HCT116 (cell line): Measurements from ENCODE around the gene MAP2K5. TPM values are rescaled to one million over a fixed set of nuclear protein-coding genes. Genes with fewer than 3 reads are reported as not detected.

Source experiments
- ATAC-seq: fragments of 200-7000 bp; cut with Tn5 transposase; 2 replicates; pipeline ENCODE4 v1.9.1; 2020; ENCODE audit warnings: mild to moderate bottlenecking, moderate library complexity
- BruUV-seq: library from RNA; stranded (reverse); fragments of 400-500 nt; replicated peaks from 2 replicates; lab custom pipeline; 2021; lab: Mats Ljungman, UMichigan
- CTCF ChIA-PET: fragments of 300-600 bp; sonication (Branson Sonifier 250); formaldehyde crosslinking; loops from one replicate; lab custom pipeline; 2021; ENCODE audit warnings: antibody characterized with exemption; lab: Charles Lee
- POLR2A ChIA-PET: fragments of 300-600, 350-600 bp; sonication (Branson Sonifier 250); formaldehyde crosslinking; loops from one replicate; lab custom pipeline; 2021; ENCODE audit warnings: antibody characterized with exemption; lab: Charles Lee
- RAD21 ChIA-PET, 2 experiments: fragments of 300-600 bp; sonication (Branson Sonifier 250); formaldehyde crosslinking; loops; one replicate each; lab custom pipeline; 2023; ENCODE audit warnings: low total read pairs in 2 of 2; ENCODE audit not compliant: uncharacterized antibody in 2 of 2, unreplicated experiment in 2 of 2, low non-redundant PET in 1 of 2; lab: Charles Lee
- DNase-seq: peaks from one replicate; pipeline ENCODE4 v3.0.0-alpha.2; 2010; ENCODE audit warnings: low read depth, low spot score
- H2AFZ ChIP-seq: fragments of 200-600 bp; shearing (Covaris generic), sonication (generic); 2 replicates; pipeline ENCODE4 v1.6.1; 2017; ENCODE audit warnings: low read depth, mixed run types, mixed read lengths, antibody characterized with exemption, low read length; ENCODE audit not compliant: poor library complexity, severe bottlenecking
- H3K27ac ChIP-seq: 2 replicates; pipeline ENCODE4 v1.5.1; 2012; ENCODE audit warnings: low read depth, low read length
- H3K27me3 ChIP-seq: fragments of 200-600 bp; sonication (generic); 2 replicates; pipeline ENCODE4 v1.6.1; 2016; ENCODE audit warnings: mixed run types, low read length, mixed read lengths; ENCODE audit not compliant: insufficient read depth
- H3K36me3 ChIP-seq, 2 experiments: fragments of 200-500 bp in 1 of 2; fragments of 200-600 bp in 1 of 2; sonication (Bioruptor generic) in 1 of 2; sonication (generic) in 1 of 2; 2 replicates each; pipeline versions ENCODE4 v1.5.1 to v1.6.1; 2014 to 2016; ENCODE audit warnings: low read length in 2 of 2, inconsistent platforms in 1 of 2, mixed read lengths in 1 of 2, mixed run types in 1 of 2; ENCODE audit not compliant: insufficient read depth in 2 of 2, control insufficient read depth in 1 of 2
- H3K4me1 ChIP-seq, 2 experiments: fragments of 200-600 bp in 1 of 2; sonication (generic) in 1 of 2; 2 replicates each; pipeline versions ENCODE4 v1.5.1 to v1.6.1; 2012 to 2017; ENCODE audit warnings: low read length in 2 of 2, inconsistent platforms in 1 of 2, mild to moderate bottlenecking in 1 of 2, mixed read lengths in 1 of 2, mixed run types in 1 of 2, moderate library complexity in 1 of 2; ENCODE audit not compliant: insufficient read depth in 2 of 2, control insufficient read depth in 1 of 2
- H3K4me2 ChIP-seq: fragments of 200-600 bp; sonication (generic); 2 replicates; pipeline ENCODE4 v1.6.1; 2017; ENCODE audit warnings: mixed run types, low read length, mixed read lengths
- H3K4me3 ChIP-seq, 2 experiments: fragments of 200-600 bp in 1 of 2; sonication (generic) in 1 of 2; replicated peaks in 1 of 2; 2 replicates each; pipeline ENCODE4 v1.5.1; 2011 to 2016; ENCODE audit warnings: low read length in 2 of 2, control low read depth in 1 of 2, low read depth in 1 of 2, mild to moderate bottlenecking in 1 of 2, mixed read lengths in 1 of 2, mixed run types in 1 of 2
- H3K79me2 ChIP-seq: fragments of 200-600 bp; sonication (generic); 2 replicates; pipeline ENCODE4 v1.6.1; 2017; ENCODE audit warnings: mild to moderate bottlenecking, mixed run types, low read length, moderate library complexity, mixed read lengths; ENCODE audit not compliant: insufficient read depth
- H3K9ac ChIP-seq: fragments of 200-600 bp; sonication (generic); 2 replicates; pipeline ENCODE4 v1.6.1; 2016; ENCODE audit warnings: low read length, mixed read lengths
- H3K9me2 ChIP-seq: fragments of 200-600 bp; sonication (generic), shearing (Covaris generic); 2 replicates; pipeline ENCODE4 v1.6.1; 2017; ENCODE audit warnings: mixed run types, mild to moderate bottlenecking, moderate library complexity; ENCODE audit not compliant: insufficient read depth
- H3K9me3 ChIP-seq, 2 experiments: fragments of 200-500 bp in 1 of 2; fragments of 200-600 bp in 1 of 2; sonication (Bioruptor generic) in 1 of 2; sonication (generic) in 1 of 2; 2 replicates each; pipeline ENCODE4 v1.6.1; 2014 to 2017; ENCODE audit warnings: low read length in 2 of 2, mixed read lengths in 2 of 2, inconsistent platforms in 1 of 2, low read depth in 1 of 2, mild to moderate bottlenecking in 1 of 2, mixed run types in 1 of 2, moderate library complexity in 1 of 2; ENCODE audit not compliant: control insufficient read depth in 1 of 2, insufficient read depth in 1 of 2
- H4K20me1 ChIP-seq: fragments of 200-600 bp; sonication (generic), shearing (Covaris generic); 2 replicates; pipeline ENCODE4 v1.6.1; 2017; ENCODE audit warnings: mixed run types, mild to moderate bottlenecking, moderate library complexity; ENCODE audit not compliant: insufficient read depth
- CBX3 ChIP-seq: IDR thresholded peaks from 2 replicates; pipeline ENCODE4 v1.6.1; 2012; ENCODE audit warnings: low read depth
- CEBPB ChIP-seq: IDR thresholded peaks from 2 replicates; pipeline ENCODE4 v1.6.1; 2012; ENCODE audit warnings: low read depth
- EZH2 ChIP-seq: fragments of 200-600 bp; sonication (generic); IDR thresholded peaks from 2 replicates; pipeline ENCODE4 v1.6.1; 2017; ENCODE audit warnings: antibody characterized with exemption, mixed run types
- EZH2phosphoT487 ChIP-seq: fragments of 200-600 bp; IDR thresholded peaks from 2 replicates; pipeline ENCODE4 v1.6.1; 2018; ENCODE audit warnings: antibody characterized with exemption, borderline replicate concordance
- FOSL1 ChIP-seq: IDR thresholded peaks from 2 replicates; pipeline ENCODE4 v1.6.1; 2012; ENCODE audit warnings: low read depth
- JUND ChIP-seq: IDR thresholded peaks from 2 replicates; pipeline ENCODE4 v1.6.1; 2012
- POLR2A ChIP-seq: IDR thresholded peaks from 2 replicates; pipeline ENCODE4 v1.7.0; 2011; ENCODE audit warnings: borderline replicate concordance; ENCODE audit not compliant: insufficient read depth, insufficient read length; ENCODE audit errors: extremely low read depth
- POLR2AphosphoS5 ChIP-seq: IDR thresholded peaks from 2 replicates; pipeline ENCODE4 v1.6.1; 2011; ENCODE audit warnings: mild to moderate bottlenecking, low read depth, low read length, moderate library complexity
- SIN3A ChIP-seq: IDR thresholded peaks from 2 replicates; pipeline ENCODE4 v1.6.1; 2012; ENCODE audit warnings: low read depth
- SRF ChIP-seq: IDR thresholded peaks from 2 replicates; pipeline ENCODE4 v1.6.1; 2012; ENCODE audit warnings: low read depth
- TCF7L2 ChIP-seq: IDR thresholded peaks from 2 replicates; pipeline ENCODE4 v1.7.0; 2011; ENCODE audit warnings: borderline replicate concordance, inconsistent platforms; ENCODE audit not compliant: insufficient read depth, insufficient read length; ENCODE audit errors: extremely low read depth
- YY1 ChIP-seq: IDR thresholded peaks from 2 replicates; pipeline ENCODE4 v1.6.1; 2011; ENCODE audit warnings: low read length, low read depth, moderate library complexity, mild to moderate bottlenecking; ENCODE audit not compliant: insufficient replicate concordance; ENCODE audit errors: extremely low read depth
- ZNF274 ChIP-seq: fragments of 200-500 bp; sonication (Bioruptor generic); IDR thresholded peaks from 2 replicates; pipeline ENCODE4 v1.6.1; 2014; ENCODE audit warnings: mild to moderate bottlenecking, low read depth, low read length, inconsistent platforms
- intact Hi-C: fragments of 100-400 bp; cut with micrococcal nuclease; formaldehyde crosslinking; loops from 2 replicates; pipeline ENCODE4 v1.10.0; 2022
- total RNA-seq: library from RNA; stranded (reverse); gene quantifications from one replicate; pipeline ENCODE4 v1.2.1, GENCODE V29; 2021; ENCODE audit not compliant: unreplicated experiment
- TF ChIP-seq, protein P1 (sequence below): IDR thresholded peaks from 2 replicates; pipeline ENCODE4 v1.6.1; 2012
- TF ChIP-seq, protein P2 (sequence below): IDR thresholded peaks from 2 replicates; pipeline ENCODE4 v1.6.1; 2012
- TF ChIP-seq, protein P3 (sequence below): IDR thresholded peaks from 2 replicates; pipeline ENCODE4 v1.6.1; 2012; ENCODE audit warnings: low read depth

Gene MAP2K5
- total RNA-seq, 1 experiment from 2014 or later = 15.6 TPM

DNA sequence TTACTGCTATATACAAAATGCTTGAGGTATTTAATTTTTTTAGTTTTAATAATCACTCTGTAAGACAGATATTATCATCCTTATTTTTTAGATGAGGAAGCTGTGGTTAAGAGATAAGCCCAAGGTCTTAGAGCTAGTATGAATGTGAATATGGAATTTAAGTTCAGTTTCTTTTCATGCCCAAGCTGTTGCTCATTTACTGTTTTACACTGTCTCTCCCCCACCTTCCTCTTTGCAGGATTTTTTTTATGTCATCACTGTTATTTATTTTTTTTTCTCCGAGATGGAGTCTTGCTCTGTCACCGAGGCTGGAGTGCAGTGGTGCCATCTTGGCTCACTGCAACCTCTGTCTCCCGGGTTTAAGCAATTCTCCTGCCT lies 22.5 kb downstream of the MAP2K5 start:
- H3K79me2 ChIP-seq = no peaks in the 10 kb centered on the region
- no peak for DNase-seq
- ATAC-seq = no peak
- H3K9ac ChIP-seq = no peak overlapping the region
- no peak for TF ChIP-seq CBX3
- no peak for TF ChIP-seq POLR2A
- no peak for TF ChIP-seq POLR2AphosphoS5
- TF ChIP-seq, protein P1, sequence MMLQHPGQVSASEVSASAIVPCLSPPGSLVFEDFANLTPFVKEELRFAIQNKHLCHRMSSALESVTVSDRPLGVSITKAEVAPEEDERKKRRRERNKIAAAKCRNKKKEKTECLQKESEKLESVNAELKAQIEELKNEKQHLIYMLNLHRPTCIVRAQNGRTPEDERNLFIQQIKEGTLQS = no peak
- TF ChIP-seq, protein P2, sequence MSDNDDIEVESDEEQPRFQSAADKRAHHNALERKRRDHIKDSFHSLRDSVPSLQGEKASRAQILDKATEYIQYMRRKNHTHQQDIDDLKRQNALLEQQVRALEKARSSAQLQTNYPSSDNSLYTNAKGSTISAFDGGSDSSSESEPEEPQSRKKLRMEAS = no peak
- no peak for TF ChIP-seq JUND
- no peak for TF ChIP-seq CEBPB
- TF ChIP-seq TCF7L2 = no peak
- BruUV-seq = no TSS peak
- intact Hi-C loops = no loop called here
- H3K9me3 ChIP-seq = no peaks in the 10 kb centered on the region
- ChIA-PET CTCF (no interaction called here), POLR2A (no interaction called here), RAD21 (no interaction called here)
- H3K4me3 ChIP-seq = no peak overlapping the region
- no peaks in the 10 kb centered on the region for H3K4me1 ChIP-seq
- H3K9me2 ChIP-seq = no peaks in the 10 kb centered on the region
- H3K4me2 ChIP-seq = no peak overlapping the region
- H3K36me3 ChIP-seq = no peaks in the 10 kb centered on the region
- H4K20me1 ChIP-seq = no peaks in the 10 kb centered on the region
- no peak overlapping the region for H2AFZ ChIP-seq
- no peak overlapping the region for H3K27ac ChIP-seq
- no peaks in the 10 kb centered on the region for H3K27me3 ChIP-seq

DNA sequence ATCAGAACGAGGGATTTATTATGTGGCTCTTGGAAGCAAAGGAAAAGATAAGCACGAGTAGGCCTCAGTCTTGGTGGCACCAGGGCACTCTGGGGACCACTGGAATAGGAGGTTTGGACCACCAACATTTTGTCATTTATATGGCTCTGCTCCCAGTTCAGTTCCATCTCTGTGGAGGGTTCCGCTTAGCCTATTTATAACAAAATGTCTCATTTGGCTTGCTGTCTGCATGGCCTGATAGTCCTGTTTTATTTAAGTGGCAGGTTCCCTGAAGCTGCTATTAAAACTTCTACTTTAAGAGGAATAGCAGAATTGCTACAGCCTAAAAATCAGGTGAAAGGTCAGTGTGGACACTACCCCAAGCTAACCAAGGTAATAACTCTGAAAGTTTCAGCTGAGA lies 27.2 kb downstream of the MAP2K5 start:
- Histone ChIP-seq H3K27ac (no peak overlapping the region), H3K27me3 (no peaks in the 10 kb centered on the region), H3K79me2 (no peaks in the 10 kb centered on the region), H4K20me1 (no peaks in the 10 kb centered on the region), H3K4me1 (no peaks in the 10 kb centered on the region), H3K4me3 (no peak overlapping the region), H3K4me2 (no peak overlapping the region), H3K36me3 (no peaks in the 10 kb centered on the region), H2AFZ (no peak overlapping the region), H3K9me2 (no peaks in the 10 kb centered on the region), H3K9ac (no peak overlapping the region), H3K9me3 (no peaks in the 10 kb centered on the region)
- BruUV-seq = no TSS peak
- intact Hi-C loops = no loop called here
- TF ChIP-seq POLR2AphosphoS5 = no peak
- TF ChIP-seq CEBPB = no peak
- no peak for TF ChIP-seq SIN3A
- TF ChIP-seq EZH2 = no peak
- TF ChIP-seq FOSL1 = no peak
- TF ChIP-seq JUND = no peak
- no peak for TF ChIP-seq POLR2A
- TF ChIP-seq, protein P3, sequence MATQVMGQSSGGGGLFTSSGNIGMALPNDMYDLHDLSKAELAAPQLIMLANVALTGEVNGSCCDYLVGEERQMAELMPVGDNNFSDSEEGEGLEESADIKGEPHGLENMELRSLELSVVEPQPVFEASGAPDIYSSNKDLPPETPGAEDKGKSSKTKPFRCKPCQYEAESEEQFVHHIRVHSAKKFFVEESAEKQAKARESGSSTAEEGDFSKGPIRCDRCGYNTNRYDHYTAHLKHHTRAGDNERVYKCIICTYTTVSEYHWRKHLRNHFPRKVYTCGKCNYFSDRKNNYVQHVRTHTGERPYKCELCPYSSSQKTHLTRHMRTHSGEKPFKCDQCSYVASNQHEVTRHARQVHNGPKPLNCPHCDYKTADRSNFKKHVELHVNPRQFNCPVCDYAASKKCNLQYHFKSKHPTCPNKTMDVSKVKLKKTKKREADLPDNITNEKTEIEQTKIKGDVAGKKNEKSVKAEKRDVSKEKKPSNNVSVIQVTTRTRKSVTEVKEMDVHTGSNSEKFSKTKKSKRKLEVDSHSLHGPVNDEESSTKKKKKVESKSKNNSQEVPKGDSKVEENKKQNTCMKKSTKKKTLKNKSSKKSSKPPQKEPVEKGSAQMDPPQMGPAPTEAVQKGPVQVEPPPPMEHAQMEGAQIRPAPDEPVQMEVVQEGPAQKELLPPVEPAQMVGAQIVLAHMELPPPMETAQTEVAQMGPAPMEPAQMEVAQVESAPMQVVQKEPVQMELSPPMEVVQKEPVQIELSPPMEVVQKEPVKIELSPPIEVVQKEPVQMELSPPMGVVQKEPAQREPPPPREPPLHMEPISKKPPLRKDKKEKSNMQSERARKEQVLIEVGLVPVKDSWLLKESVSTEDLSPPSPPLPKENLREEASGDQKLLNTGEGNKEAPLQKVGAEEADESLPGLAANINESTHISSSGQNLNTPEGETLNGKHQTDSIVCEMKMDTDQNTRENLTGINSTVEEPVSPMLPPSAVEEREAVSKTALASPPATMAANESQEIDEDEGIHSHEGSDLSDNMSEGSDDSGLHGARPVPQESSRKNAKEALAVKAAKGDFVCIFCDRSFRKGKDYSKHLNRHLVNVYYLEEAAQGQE = no peak
- TF ChIP-seq ZNF274 = no peak
- no peak for TF ChIP-seq TCF7L2
- no peak for TF ChIP-seq SRF
- no peak for TF ChIP-seq YY1
- no peak for TF ChIP-seq EZH2phosphoT487
- ChIA-PET RAD21 (no interaction called here), CTCF (no interaction called here), POLR2A (no interaction called here)
- DNase-seq = no peak
- ATAC-seq = no peak
